Endodermal cell (in vitro differentiated cells): ENCODE measurements around the gene GLT6D1. TPM values are rescaled to one million over a fixed set of nuclear protein-coding genes. Genes with fewer than 3 reads are reported as not detected.

Experiments used
- DNase-seq: peaks from one replicate; pipeline ENCODE4 v3.0.0-alpha.2; 2017
- H3K27ac ChIP-seq: 2 replicates; pipeline ENCODE4 v1.5.1; 2013; ENCODE audit warnings: mild to moderate bottlenecking, low read depth, low read length, moderate library complexity
- H3K27me3 ChIP-seq: 2 replicates; pipeline ENCODE4 v1.6.1; 2013; ENCODE audit warnings: mild to moderate bottlenecking, low read length, moderate library complexity; ENCODE audit not compliant: insufficient read depth, control insufficient read depth, poor library complexity, severe bottlenecking
- H3K36me3 ChIP-seq: 2 replicates; pipeline ENCODE4 v1.7.0; 2013; ENCODE audit warnings: mild to moderate bottlenecking, low read length, moderate library complexity; ENCODE audit not compliant: control insufficient read depth, insufficient read depth
- H3K4me1 ChIP-seq: one replicate; pipeline ENCODE4 v1.7.0; 2013; ENCODE audit warnings: low read length; ENCODE audit not compliant: control insufficient read depth, insufficient read depth
- H3K4me3 ChIP-seq: 2 replicates; pipeline ENCODE4 v1.5.1; 2013; ENCODE audit warnings: mild to moderate bottlenecking, low read length, moderate library complexity
- H3K9ac ChIP-seq: 2 replicates; pipeline ENCODE4 v1.6.1; 2013; ENCODE audit warnings: mild to moderate bottlenecking, low read length, moderate library complexity; ENCODE audit not compliant: poor library complexity, severe bottlenecking; ENCODE audit errors: extremely low read depth
- H3K9me3 ChIP-seq: 2 replicates; pipeline ENCODE4 v1.6.1; 2013; ENCODE audit warnings: mild to moderate bottlenecking, low read length, moderate library complexity; ENCODE audit not compliant: control insufficient read depth
- H3K27ac Mint-ChIP-seq: 2 replicates; pipeline ENCODE4 v1.8.0; 2020; ENCODE audit warnings: mixed read lengths
- H3K27me3 Mint-ChIP-seq: 2 replicates; pipeline ENCODE4 v1.8.0; 2021; ENCODE audit warnings: mild to moderate bottlenecking, mixed read lengths; ENCODE audit not compliant: insufficient read depth
- H3K36me3 Mint-ChIP-seq: 2 replicates; pipeline ENCODE4 v1.8.0; 2020; ENCODE audit warnings: low read depth, mixed read lengths
- H3K4me1 Mint-ChIP-seq: 2 replicates; pipeline ENCODE4 v1.8.0; 2020; ENCODE audit warnings: mixed read lengths
- H3K4me3 Mint-ChIP-seq: 2 replicates; pipeline ENCODE4 v1.8.0; 2020; ENCODE audit warnings: mild to moderate bottlenecking, moderate library complexity, mixed read lengths
- H3K9me3 Mint-ChIP-seq: 2 replicates; pipeline ENCODE4 v1.8.0; 2020; ENCODE audit warnings: mild to moderate bottlenecking, mixed read lengths
- WGBS, 2 experiments: methylation state at CpG; one replicate each; pipeline versions ENCODE4 v1.1.5 to v1.1.7; 2013; ENCODE audit warnings: missing lambda C conversion rate in 2 of 2, mixed read lengths in 1 of 2; ENCODE audit not compliant: insufficient coverage in 1 of 2, insufficient read length in 1 of 2; 5-methylcytosine and 5-hydroxymethylcytosine counted together
- long read RNA-seq, 4 experiments: library from polyadenylated mRNA in 2 of 4; library from RNA in 1 of 4; library from capped mRNA in 1 of 4; stranded (forward) in 3 of 4; unstranded in 1 of 4; transcript quantifications; one replicate each; pipeline ENCODE4 v2.0.0, GENCODE V29; 2020 to 2021; ENCODE audit warnings: inconsistent platforms in 1 of 4
- polyA plus RNA-seq, 2 experiments: library from polyadenylated mRNA; stranded (reverse); fragments of 50-300 nt; gene quantifications; one replicate each; pipeline ENCODE4 v1.2.3, GENCODE V29; 2013
- total RNA-seq, 2 donors: library from RNA; stranded (reverse); fragmentation: NEBNext Ultra II Directional in 1 of 2; extraction: Animal tissue kit (Norgen Biotek cat#: 25700) in 1 of 2; gene quantifications; 2 replicates in 1 of 2; 3 replicates in 1 of 2; pipeline ENCODE4 v1.2.1, GENCODE V29; 2021
- TF ChIP-seq, protein P1 (sequence below): fragments of 200-600 bp; sonication (generic); conservative IDR thresholded peaks from 2 replicates; pipeline ENCODE4 v1.5.0; 2021; ENCODE audit warnings: antibody characterized with exemption, mild to moderate bottlenecking

GLT6D1 gene
- total RNA-seq, result under 1 TPM in 1 of 2 donors, not detected in 1; 0.60 TPM
- not detected for polyA plus RNA-seq (2013, experiment 1 of 2)
- polyA plus RNA-seq (2013, experiment 2 of 2), result not detected
- long read RNA-seq, experiment 1, result 0 reads
- long read RNA-seq, experiment 2, partial matches to known transcripts, result 0 of 1 reads
- long read RNA-seq, experiment 2, other reads (novel, unspliced or antisense), result 1 of 1 reads
- long read RNA-seq, experiment 3, result 0 reads
- long read RNA-seq, experiment 4, partial matches to known transcripts, result 0 of 4 reads
- long read RNA-seq, experiment 4, other reads (novel, unspliced or antisense), result 4 of 4 reads

DNA sequence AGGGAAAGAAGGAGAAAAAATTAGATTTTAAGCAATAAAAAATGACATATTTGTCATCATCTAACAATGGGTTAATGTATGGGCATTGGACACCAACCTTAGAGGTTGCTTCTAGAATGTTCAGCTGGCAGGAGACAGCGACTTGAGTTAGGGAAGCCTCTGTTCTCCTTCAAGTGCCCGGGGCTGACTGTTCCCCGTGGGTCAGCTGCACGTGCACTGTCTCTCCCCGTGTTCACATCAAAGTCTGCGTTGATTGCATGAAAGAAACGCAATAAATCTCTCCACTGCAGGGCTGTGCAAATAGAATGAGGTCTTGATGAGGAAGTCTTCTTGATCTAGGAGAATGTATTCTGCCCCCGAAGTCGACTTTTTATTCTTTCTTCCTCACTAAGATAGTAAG, at the start of gene GLT6D1:
GLT6D1 (minus strand) TSS at position 345 of the 400 bp plus-strand sequence. CDS start 353 bp downstream, outside the sequence.
- H3K9me3 ChIP-seq, result peaks cover 8% of the 10 kb centered on the region
- H3K27ac ChIP-seq, result no peak within 1 kb of the TSS
- no peaks in the 10 kb centered on the region for H3K4me1 ChIP-seq
- TF ChIP-seq, protein P1, sequence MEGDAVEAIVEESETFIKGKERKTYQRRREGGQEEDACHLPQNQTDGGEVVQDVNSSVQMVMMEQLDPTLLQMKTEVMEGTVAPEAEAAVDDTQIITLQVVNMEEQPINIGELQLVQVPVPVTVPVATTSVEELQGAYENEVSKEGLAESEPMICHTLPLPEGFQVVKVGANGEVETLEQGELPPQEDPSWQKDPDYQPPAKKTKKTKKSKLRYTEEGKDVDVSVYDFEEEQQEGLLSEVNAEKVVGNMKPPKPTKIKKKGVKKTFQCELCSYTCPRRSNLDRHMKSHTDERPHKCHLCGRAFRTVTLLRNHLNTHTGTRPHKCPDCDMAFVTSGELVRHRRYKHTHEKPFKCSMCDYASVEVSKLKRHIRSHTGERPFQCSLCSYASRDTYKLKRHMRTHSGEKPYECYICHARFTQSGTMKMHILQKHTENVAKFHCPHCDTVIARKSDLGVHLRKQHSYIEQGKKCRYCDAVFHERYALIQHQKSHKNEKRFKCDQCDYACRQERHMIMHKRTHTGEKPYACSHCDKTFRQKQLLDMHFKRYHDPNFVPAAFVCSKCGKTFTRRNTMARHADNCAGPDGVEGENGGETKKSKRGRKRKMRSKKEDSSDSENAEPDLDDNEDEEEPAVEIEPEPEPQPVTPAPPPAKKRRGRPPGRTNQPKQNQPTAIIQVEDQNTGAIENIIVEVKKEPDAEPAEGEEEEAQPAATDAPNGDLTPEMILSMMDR, result no peak
- Mint-ChIP-seq H3K4me3 (no peak within 1 kb of the TSS), H3K36me3 (no peaks in the 10 kb centered on the region), H3K27me3 (no peaks in the 10 kb centered on the region), H3K4me1 (no peaks in the 10 kb centered on the region), H3K27ac (no peak within 1 kb of the TSS), H3K9me3 (peaks cover 81% of the 10 kb centered on the region)
- no peaks in the 10 kb centered on the region for H3K36me3 ChIP-seq
- no peaks in the 10 kb centered on the region for H3K27me3 ChIP-seq
- no peak for DNase-seq
- no peak within 1 kb of the TSS for H3K9ac ChIP-seq
- no peak within 1 kb of the TSS for H3K4me3 ChIP-seq
- WGBS, 2 experiments, result 90 to 95% methylated on average over 8 to 9 of the region's 9 CpGs

DNA sequence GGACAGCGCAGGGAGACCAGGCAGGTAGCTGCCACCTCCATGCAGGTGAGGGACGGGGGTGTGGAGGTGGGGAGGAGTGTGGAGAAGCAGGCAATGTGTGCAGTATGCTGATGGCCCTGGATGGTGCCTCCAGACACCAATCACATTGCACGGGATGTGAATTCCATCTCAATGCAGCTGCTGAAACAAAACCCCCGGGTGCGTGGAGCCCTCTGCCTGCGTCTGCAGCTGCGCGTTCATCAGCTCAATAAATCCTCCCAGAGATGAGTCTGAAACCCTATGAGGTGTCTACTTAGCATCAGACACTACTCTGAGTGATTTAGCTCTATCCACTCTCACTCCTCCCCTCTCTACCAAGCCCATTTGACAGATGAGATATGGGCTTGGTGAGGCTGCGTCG, 49.7 kb upstream of the GLT6D1 start:
- no peaks in the 10 kb centered on the region for H3K36me3 Mint-ChIP-seq
- TF ChIP-seq, protein P1, result no peak
- no peak for DNase-seq

DNA sequence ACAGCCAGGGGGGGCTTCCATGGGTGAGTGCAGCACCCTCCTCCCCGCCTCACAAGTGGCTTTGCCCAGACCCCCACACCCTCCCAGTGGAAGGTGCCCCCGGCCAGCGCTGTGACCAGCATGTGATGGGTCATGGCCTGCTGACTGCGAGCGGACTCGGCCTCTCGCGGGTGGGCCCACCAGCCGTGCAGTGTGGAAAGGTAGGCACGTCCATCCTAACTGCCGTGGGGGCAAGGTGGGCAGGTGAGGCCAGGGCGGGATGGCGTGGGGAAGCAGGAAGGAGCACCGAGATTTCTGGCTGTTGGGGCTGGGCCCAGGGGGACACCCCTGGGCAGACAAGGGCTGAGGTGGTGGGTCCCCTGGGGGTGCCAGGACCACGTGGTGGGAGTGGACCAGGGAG, 47.9 kb upstream of the GLT6D1 start:
- WGBS, 2 experiments, result 91 to 93% methylated on average over 10 to 15 of the region's 15 CpGs
- Histone ChIP-seq H3K36me3 (no peaks in the 10 kb centered on the region), H3K27me3 (no peaks in the 10 kb centered on the region), H3K4me3 (no peak overlapping the region), H3K9ac (no peak overlapping the region), H3K4me1 (no peaks in the 10 kb centered on the region), H3K9me3 (no peaks in the 10 kb centered on the region), H3K27ac (no peak overlapping the region)
- no peaks in the 10 kb centered on the region for H3K4me1 Mint-ChIP-seq
- H3K27ac Mint-ChIP-seq, result no peak overlapping the region
- TF ChIP-seq, protein P1, result no peak
- no peaks in the 10 kb centered on the region for H3K36me3 Mint-ChIP-seq
- no peaks in the 10 kb centered on the region for H3K27me3 Mint-ChIP-seq
- H3K4me3 Mint-ChIP-seq, result no peak overlapping the region
- H3K9me3 Mint-ChIP-seq, result no peaks in the 10 kb centered on the region
- DNase-seq, result no peak

More for the DNA sequence above, 49.7 kb upstream of the GLT6D1 start:
- H3K4me3 ChIP-seq, result no peak overlapping the region
- H3K27ac Mint-ChIP-seq, result no peak overlapping the region
- no peaks in the 10 kb centered on the region for H3K27me3 Mint-ChIP-seq
- H3K9me3 Mint-ChIP-seq, result no peaks in the 10 kb centered on the region
- WGBS, 2 experiments, result 92 to 94% methylated on average over 7 to 10 of the region's 10 CpGs
- no peak overlapping the region for H3K27ac ChIP-seq
- no peaks in the 10 kb centered on the region for H3K9me3 ChIP-seq
- H3K36me3 ChIP-seq, result no peaks in the 10 kb centered on the region
- H3K4me1 ChIP-seq, result no peaks in the 10 kb centered on the region
- H3K4me3 Mint-ChIP-seq, result no peak overlapping the region
- H3K9ac ChIP-seq, result no peak overlapping the region
- no peaks in the 10 kb centered on the region for H3K4me1 Mint-ChIP-seq
- no peaks in the 10 kb centered on the region for H3K27me3 ChIP-seq
